ENCODE measurements around the gene PI4KB. TPM values are rescaled to one million over a fixed set of nuclear protein-coding genes. Genes with fewer than 3 reads are reported as not detected.
A peak's percentile ranks its signal among the peaks of the same experiment; 100 is the strongest.

The PI4KB gene
- total and polyA plus RNA-seq, 9 of the 15 experiments (the other 6 are each of a cell fraction or from before 2014, with no cell fraction given): 3.1 to 65.4 (median 45.1) TPM

DNA sequence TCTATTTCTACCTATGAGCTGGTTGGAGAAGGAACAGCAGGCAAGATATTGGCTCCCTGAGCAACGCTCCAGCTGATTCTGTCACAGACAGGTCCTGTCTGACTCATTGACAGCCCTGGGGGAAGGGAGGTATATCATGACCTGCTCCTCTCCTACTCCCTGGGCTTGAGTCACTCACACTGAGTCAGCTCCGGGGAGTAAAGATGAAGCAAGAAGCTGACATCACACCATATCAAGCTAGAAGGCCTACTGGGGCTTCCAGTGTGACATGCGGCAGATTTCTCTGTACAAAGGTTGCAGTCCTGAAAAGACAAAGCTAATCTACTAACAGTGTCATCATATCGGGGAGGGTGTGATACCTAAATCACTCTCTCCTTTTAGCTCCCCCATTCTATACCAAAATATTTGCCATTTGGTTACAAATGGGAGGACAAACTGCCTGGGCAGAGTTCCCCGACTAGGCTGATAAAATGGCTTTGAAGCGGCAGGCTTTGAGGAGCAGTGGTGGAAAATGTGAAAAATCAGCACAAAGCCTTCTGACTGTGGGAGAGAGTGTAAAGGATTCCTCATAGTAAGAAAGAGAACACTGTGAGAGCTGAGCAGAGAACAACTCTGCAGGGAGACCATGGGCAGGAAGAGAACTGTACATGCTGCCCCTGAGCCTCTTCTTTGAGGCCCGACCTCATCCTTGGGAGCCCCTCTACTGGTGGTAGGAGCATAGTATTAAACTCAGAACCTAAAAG is 15.5 kb downstream of the PI4KB start (continued):
- TF ChIP-seq, protein P1, sequence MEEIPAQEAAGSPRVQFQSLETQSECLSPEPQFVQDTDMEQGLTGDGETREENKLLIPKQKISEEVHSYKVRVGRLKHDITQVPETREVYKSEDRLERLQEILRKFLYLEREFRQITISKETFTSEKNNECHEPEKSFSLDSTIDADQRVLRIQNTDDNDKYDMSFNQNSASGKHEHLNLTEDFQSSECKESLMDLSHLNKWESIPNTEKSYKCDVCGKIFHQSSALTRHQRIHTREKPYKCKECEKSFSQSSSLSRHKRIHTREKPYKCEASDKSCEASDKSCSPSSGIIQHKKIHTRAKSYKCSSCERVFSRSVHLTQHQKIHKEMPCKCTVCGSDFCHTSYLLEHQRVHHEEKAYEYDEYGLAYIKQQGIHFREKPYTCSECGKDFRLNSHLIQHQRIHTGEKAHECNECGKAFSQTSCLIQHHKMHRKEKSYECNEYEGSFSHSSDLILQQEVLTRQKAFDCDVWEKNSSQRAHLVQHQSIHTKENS (CRISPR knock-in tag; IDR thresholded peaks at IDR 0.05): no peak
- TF ChIP-seq ZNF232 (CRISPR knock-in tag; IDR thresholded peaks at IDR 0.05): no peak
- TF ChIP-seq RFX7 (CRISPR knock-in tag; IDR thresholded peaks at IDR 0.05): no peak
- TF ChIP-seq HSF4 (CRISPR knock-in tag; IDR thresholded peaks at IDR 0.05; ENCODE audit: borderline replicate concordance): 0 out of 2 replicates have a peak, but pooled peaks have one; percentile 50
- TF ChIP-seq, protein P2, sequence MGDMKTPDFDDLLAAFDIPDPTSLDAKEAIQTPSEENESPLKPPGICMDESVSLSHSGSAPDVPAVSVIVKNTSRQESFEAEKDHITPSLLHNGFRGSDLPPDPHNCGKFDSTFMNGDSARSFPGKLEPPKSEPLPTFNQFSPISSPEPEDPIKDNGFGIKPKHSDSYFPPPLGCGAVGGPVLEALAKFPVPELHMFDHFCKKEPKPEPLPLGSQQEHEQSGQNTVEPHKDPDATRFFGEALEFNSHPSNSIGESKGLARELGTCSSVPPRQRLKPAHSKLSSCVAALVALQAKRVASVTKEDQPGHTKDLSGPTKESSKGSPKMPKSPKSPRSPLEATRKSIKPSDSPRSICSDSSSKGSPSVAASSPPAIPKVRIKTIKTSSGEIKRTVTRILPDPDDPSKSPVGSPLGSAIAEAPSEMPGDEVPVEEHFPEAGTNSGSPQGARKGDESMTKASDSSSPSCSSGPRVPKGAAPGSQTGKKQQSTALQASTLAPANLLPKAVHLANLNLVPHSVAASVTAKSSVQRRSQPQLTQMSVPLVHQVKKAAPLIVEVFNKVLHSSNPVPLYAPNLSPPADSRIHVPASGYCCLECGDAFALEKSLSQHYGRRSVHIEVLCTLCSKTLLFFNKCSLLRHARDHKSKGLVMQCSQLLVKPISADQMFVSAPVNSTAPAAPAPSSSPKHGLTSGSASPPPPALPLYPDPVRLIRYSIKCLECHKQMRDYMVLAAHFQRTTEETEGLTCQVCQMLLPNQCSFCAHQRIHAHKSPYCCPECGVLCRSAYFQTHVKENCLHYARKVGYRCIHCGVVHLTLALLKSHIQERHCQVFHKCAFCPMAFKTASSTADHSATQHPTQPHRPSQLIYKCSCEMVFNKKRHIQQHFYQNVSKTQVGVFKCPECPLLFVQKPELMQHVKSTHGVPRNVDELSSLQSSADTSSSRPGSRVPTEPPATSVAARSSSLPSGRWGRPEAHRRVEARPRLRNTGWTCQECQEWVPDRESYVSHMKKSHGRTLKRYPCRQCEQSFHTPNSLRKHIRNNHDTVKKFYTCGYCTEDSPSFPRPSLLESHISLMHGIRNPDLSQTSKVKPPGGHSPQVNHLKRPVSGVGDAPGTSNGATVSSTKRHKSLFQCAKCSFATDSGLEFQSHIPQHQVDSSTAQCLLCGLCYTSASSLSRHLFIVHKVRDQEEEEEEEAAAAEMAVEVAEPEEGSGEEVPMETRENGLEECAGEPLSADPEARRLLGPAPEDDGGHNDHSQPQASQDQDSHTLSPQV (IDR thresholded peaks at IDR 0.05): peak; percentile 97
- TF ChIP-seq, protein P3, sequence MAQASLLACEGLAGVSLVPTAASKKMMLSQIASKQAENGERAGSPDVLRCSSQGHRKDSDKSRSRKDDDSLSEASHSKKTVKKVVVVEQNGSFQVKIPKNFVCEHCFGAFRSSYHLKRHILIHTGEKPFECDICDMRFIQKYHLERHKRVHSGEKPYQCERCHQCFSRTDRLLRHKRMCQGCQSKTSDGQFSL (CRISPR knock-in tag; IDR thresholded peaks at IDR 0.05): no peak
- TF ChIP-seq, protein P3 (tag; IDR thresholded peaks at IDR 0.05): peak in 1 of 2 experiments; percentile 67; a peak in 1 of 4 replicates
- TF ChIP-seq SMC3 (conservative IDR thresholded peaks at IDR 0.05; ENCODE audit: insufficient read depth, low read depth, low read length): 0 out of 2 replicates have a peak, but pooled peaks have one; percentile 6
- TF ChIP-seq MAFK (IDR thresholded peaks at IDR 0.05; ENCODE audit: low read length): peak; percentile 78
- peak; percentile 64 for TF ChIP-seq BHLHE40 (IDR thresholded peaks at IDR 0.05; ENCODE audit: low read length)
- peak; percentile 90; the same call in 1 of the 2 replicates for TF ChIP-seq HDAC8 (tag; IDR thresholded peaks at IDR 0.05)
- TF ChIP-seq TBL1XR1 (IDR thresholded peaks at IDR 0.05; ENCODE audit: low read length in 2 of 2): peak; percentile 22 to 94; a peak in 2 of 4 replicates
- TF ChIP-seq, protein P4, sequence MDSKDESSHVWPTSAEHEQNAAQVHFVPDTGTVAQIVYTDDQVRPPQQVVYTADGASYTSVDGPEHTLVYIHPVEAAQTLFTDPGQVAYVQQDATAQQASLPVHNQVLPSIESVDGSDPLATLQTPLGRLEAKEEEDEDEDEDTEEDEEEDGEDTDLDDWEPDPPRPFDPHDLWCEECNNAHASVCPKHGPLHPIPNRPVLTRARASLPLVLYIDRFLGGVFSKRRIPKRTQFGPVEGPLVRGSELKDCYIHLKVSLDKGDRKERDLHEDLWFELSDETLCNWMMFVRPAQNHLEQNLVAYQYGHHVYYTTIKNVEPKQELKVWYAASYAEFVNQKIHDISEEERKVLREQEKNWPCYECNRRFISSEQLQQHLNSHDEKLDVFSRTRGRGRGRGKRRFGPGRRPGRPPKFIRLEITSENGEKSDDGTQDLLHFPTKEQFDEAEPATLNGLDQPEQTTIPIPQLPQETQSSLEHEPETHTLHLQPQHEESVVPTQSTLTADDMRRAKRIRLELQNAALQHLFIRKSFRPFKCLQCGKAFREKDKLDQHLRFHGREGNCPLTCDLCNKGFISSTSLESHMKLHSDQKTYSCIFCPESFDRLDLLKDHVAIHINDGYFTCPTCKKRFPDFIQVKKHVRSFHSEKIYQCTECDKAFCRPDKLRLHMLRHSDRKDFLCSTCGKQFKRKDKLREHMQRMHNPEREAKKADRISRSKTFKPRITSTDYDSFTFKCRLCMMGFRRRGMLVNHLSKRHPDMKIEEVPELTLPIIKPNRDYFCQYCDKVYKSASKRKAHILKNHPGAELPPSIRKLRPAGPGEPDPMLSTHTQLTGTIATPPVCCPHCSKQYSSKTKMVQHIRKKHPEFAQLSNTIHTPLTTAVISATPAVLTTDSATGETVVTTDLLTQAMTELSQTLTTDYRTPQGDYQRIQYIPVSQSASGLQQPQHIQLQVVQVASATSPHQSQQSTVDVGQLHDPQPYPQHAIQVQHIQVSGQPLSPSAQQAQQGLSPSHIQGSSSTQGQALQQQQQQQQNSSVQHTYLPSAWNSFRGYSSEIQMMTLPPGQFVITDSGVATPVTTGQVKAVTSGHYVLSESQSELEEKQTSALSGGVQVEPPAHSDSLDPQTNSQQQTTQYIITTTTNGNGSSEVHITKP (IDR thresholded peaks at IDR 0.05; ENCODE audit: partially characterized antibody): peak; percentile 43
- no peak for TF ChIP-seq XRCC4 (IDR thresholded peaks at IDR 0.05; ENCODE audit: extremely low read depth, insufficient read depth, insufficient read length)
- TF ChIP-seq, protein P5, sequence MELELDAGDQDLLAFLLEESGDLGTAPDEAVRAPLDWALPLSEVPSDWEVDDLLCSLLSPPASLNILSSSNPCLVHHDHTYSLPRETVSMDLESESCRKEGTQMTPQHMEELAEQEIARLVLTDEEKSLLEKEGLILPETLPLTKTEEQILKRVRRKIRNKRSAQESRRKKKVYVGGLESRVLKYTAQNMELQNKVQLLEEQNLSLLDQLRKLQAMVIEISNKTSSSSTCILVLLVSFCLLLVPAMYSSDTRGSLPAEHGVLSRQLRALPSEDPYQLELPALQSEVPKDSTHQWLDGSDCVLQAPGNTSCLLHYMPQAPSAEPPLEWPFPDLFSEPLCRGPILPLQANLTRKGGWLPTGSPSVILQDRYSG (tag; conservative IDR thresholded peaks at IDR 0.05; ENCODE audit: low read depth): peak; percentile 88; the same call in 1 of the 2 replicates
- no peak for TF ChIP-seq COPS2 (conservative IDR thresholded peaks at IDR 0.05)
